ENCODE data around the gene MYG1.
"Not testable (repeated sequence)": the region's sequence is repeated elsewhere in the genome, so short reads cannot be mapped to it uniquely, and the experiment has no call there.

The MYG1 gene

GRCh38 chr12:53286448-53286847 is 13.0 kb upstream of the MYG1 start:
- no peak for DNase-seq (ENCODE audit: low read depth in 1 of 2, low spot score in 1 of 2)

GRCh38 chr12:53287741-53288216 is 11.7 kb upstream of the MYG1 start:
- peak; percentile 54 to 55 for DNase-seq (ENCODE audit: low read depth in 1 of 2, low spot score in 1 of 2)

- DNase-seq (ENCODE audit: low read depth in 1 of 2, low spot score in 1 of 2), result no peak
These were observed 11.2 kb upstream of the MYG1 start for GRCh38 chr12:53288322-53288721.

- DNase-seq (ENCODE audit: low read depth in 1 of 2, low spot score in 1 of 2), result no peak
These were observed 9.6 kb upstream of the MYG1 start for GRCh38 chr12:53289891-53290290.

GRCh38 chr12:53290661-53291060 is 8.8 kb upstream of the MYG1 start:
- no peak for DNase-seq (ENCODE audit: low read depth in 1 of 2, low spot score in 1 of 2)

- DNase-seq (ENCODE audit: low read depth in 1 of 2, low spot score in 1 of 2), result no peak
These were observed 7.1 kb upstream of the MYG1 start for GRCh38 chr12:53292426-53292825.

- DNase-seq (ENCODE audit: low read depth in 1 of 2, low spot score in 1 of 2), result peak; percentile 71 to 77
These were observed 4.2 kb upstream of the MYG1 start, which contains the start of gene PFDN5 for GRCh38 chr12:53295070-53295890. Gene PFDN5, plus strand, starts transcription at chr12:53295542. Its CDS starts 26 bp downstream, at chr12:53295568.

- DNase-seq (ENCODE audit: low read depth in 1 of 2, low spot score in 1 of 2), result no peak
These were observed 3.6 kb upstream of the MYG1 start for GRCh38 chr12:53295891-53296219.

- DNase-seq (ENCODE audit: low read depth in 1 of 2, low spot score in 1 of 2), result not testable (repeated sequence)
These were observed 2.4 kb upstream of the MYG1 start for GRCh38 chr12:53297106-53297505.

GRCh38 chr12:53298164-53298563 is 1.3 kb upstream of the MYG1 start:
- no peak for DNase-seq (ENCODE audit: low read depth in 1 of 2, low spot score in 1 of 2)

GRCh38 chr12:53299101-53299453 is 418 bp upstream of the MYG1 start:
- DNase-seq (ENCODE audit: low read depth in 1 of 2, low spot score in 1 of 2), result no peak

- no peak for DNase-seq (ENCODE audit: low read depth in 1 of 2, low spot score in 1 of 2)
These were observed 692 bp downstream of the MYG1 start for GRCh38 chr12:53300187-53300586.

- no peak for DNase-seq (ENCODE audit: low read depth in 1 of 2, low spot score in 1 of 2)
These were observed 3.4 kb downstream of the MYG1 start for GRCh38 chr12:53302903-53303302.

GRCh38 chr12:53306826-53307225 is 7.3 kb downstream of the MYG1 start:
- no peak for DNase-seq (ENCODE audit: low read depth in 1 of 2, low spot score in 1 of 2)

- DNase-seq (ENCODE audit: low read depth in 1 of 2, low spot score in 1 of 2), result no peak
These were observed 8.8 kb downstream of the MYG1 start for GRCh38 chr12:53308276-53308675.

GRCh38 chr12:53313996-53314395 is 14.5 kb downstream of the MYG1 start:
- no peak for DNase-seq (ENCODE audit: low read depth in 1 of 2, low spot score in 1 of 2)

GRCh38 chr12:53320352-53321195 is 21.1 kb downstream of the MYG1 start:
- DNase-seq (ENCODE audit: low read depth in 1 of 2, low spot score in 1 of 2), result no peak

- peak; percentile 16 for DNase-seq (ENCODE audit: low read depth in 1 of 2, low spot score in 1 of 2)
These were observed 24.8 kb downstream of the MYG1 start for GRCh38 chr12:53324113-53324778.

GRCh38 chr12:53324779-53325510 is 25.4 kb downstream of the MYG1 start:
- peak; percentile 54 to 80 for DNase-seq (ENCODE audit: low read depth in 1 of 2, low spot score in 1 of 2)

GRCh38 chr12:53325511-53326061 is 26.1 kb downstream of the MYG1 start:
- peak in 1 of 2 donors; percentile 6 for DNase-seq (ENCODE audit: low read depth in 1 of 2, low spot score in 1 of 2)
